ENCODE data around the gene SPANXN2. TPM values are rescaled to one million over a fixed set of nuclear protein-coding genes. Genes with fewer than 3 reads are reported as not detected.
"Not testable (repeated sequence)": the region's sequence is repeated elsewhere in the genome, so short reads cannot be mapped to it uniquely, and the experiment has no call there.

SPANXN2 gene, protein sequence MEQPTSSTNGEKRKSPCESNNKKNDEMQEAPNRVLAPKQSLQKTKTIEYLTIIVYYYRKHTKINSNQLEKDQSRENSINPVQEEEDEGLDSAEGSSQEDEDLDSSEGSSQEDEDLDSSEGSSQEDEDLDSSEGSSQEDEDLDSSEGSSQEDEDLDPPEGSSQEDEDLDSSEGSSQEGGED
- not detected for total RNA-seq

- H3K9me3 Mint-ChIP-seq: peaks cover 14% of the 10 kb centered on the region
- H3K36me3 Mint-ChIP-seq (ENCODE audit: low read depth); H3K27ac Mint-ChIP-seq; CTCF ChIA-PET; H3K27me3 Mint-ChIP-seq; H3K4me3 Mint-ChIP-seq; DNase-seq; H3K4me1 Mint-ChIP-seq; POLR2A ChIA-PET: not testable (repeated sequence)
Observed at GRCh38 chrX:143720652-143721051, at the start of gene SPANXN2. SPANXN2 (minus strand) TSS chrX:143720752; CDS start chrX:143720668, 84 bp downstream.

GRCh38 chrX:143768976-143769375 lies 48.4 kb upstream of the SPANXN2 start:
- POLR2A ChIA-PET: no interaction called here
- H3K4me1 Mint-ChIP-seq: no peaks in the 10 kb centered on the region
- H3K9me3 Mint-ChIP-seq: peaks cover 2% of the 10 kb centered on the region
- no peak for DNase-seq
- no peak overlapping the region for H3K27ac Mint-ChIP-seq
- H3K27me3 Mint-ChIP-seq: no peaks in the 10 kb centered on the region
- CTCF ChIA-PET: no interaction called here
- H3K36me3 Mint-ChIP-seq (ENCODE audit: low read depth): no peaks in the 10 kb centered on the region
- H3K4me3 Mint-ChIP-seq: no peak overlapping the region

DNA sequence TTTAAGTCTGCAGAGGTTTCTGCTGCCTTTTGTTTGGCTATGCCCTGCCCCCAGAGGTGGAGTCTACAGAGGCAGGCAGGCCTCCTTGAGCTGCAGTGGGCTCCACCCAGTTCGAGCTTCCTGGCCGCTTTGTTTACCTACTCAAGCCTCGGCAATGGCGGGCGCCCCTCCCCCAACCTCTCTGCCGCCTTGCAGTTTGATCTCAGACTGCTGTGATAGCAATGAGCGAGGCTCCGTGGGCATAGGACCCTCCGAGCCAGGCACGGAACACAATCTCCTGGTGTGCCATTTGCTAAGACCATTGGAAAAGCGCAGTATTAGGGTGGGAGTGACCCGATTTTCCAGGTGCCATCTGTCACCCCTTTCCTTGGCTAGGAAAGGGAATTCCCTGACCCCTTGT lies 47.2 kb upstream of the SPANXN2 start:
- CTCF ChIA-PET; H3K27ac Mint-ChIP-seq; H3K27me3 Mint-ChIP-seq; DNase-seq; POLR2A ChIA-PET; H3K4me3 Mint-ChIP-seq; H3K9me3 Mint-ChIP-seq; H3K4me1 Mint-ChIP-seq; H3K36me3 Mint-ChIP-seq (ENCODE audit: low read depth): not testable (repeated sequence)

DNA sequence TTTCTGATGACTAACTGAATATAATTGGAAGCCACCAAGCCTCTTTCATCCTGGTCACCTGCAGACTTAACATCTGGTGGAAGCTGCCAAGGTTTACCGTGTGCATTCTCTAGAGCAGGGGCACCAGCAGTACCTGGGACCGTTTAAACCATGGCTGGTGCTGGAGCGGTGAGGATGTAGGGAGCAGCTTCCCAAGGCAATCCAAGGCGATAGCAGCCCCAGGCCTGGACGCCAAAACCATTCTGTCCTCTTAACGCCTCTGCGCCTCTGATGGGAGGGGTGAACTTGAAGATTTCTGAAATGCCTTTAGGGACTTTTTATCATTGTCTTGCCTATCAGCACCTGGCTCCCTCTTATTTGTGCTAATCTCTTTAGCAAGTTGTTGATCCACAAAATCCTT lies 37.3 kb upstream of the SPANXN2 start:
- CTCF ChIA-PET: no interaction called here
- no peak for DNase-seq
- Mint-ChIP-seq H3K9me3 (no peaks in the 10 kb centered on the region), H3K4me3 (no peak overlapping the region), H3K27ac (no peak overlapping the region), H3K4me1 (no peaks in the 10 kb centered on the region), H3K27me3 (no peaks in the 10 kb centered on the region), H3K36me3 (ENCODE audit: low read depth) (no peaks in the 10 kb centered on the region)
- POLR2A ChIA-PET: no interaction called here

DNA sequence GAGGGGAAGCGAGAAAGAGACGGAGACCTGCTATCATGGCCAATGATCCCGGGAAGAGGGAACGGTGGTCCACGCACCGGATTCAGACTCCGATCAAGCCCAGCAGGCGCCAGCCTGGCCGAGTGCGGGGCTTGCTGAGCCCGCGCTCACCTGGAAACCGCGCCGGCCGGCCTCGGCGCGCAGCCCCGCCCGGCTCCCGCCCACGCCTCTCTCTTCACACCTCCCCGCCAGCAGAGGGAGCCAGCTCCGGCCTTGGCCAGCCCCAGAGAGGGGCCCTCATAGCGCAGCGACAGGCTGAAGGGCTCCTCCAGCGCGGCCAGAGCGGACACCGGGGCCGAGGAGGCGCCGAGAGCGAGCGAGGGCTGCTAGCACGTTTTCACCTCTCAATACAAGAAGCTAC lies 36.8 kb upstream of the SPANXN2 start:
- CTCF ChIA-PET: no interaction called here

GRCh38 chrX:143754183-143754582 lies 33.6 kb upstream of the SPANXN2 start:
- no peaks in the 10 kb centered on the region for H3K4me1 Mint-ChIP-seq

More for the DNA sequence above, 36.8 kb upstream of the SPANXN2 start:
- no peaks in the 10 kb centered on the region for H3K36me3 Mint-ChIP-seq (ENCODE audit: low read depth)
- H3K4me1 Mint-ChIP-seq: no peaks in the 10 kb centered on the region
- no peaks in the 10 kb centered on the region for H3K27me3 Mint-ChIP-seq
- no peak for DNase-seq
- POLR2A ChIA-PET: no interaction called here
- no peak overlapping the region for H3K27ac Mint-ChIP-seq
- H3K9me3 Mint-ChIP-seq: no peaks in the 10 kb centered on the region
- no peak overlapping the region for H3K4me3 Mint-ChIP-seq

GRCh38 chrX:143733866-143734265 lies 13.3 kb upstream of the SPANXN2 start:
- Mint-ChIP-seq H3K9me3 (peaks cover 4% of the 10 kb centered on the region), H3K27ac (no peak overlapping the region), H3K36me3 (ENCODE audit: low read depth) (no peaks in the 10 kb centered on the region), H3K27me3 (no peaks in the 10 kb centered on the region), H3K4me3 (no peak overlapping the region), H3K4me1 (no peaks in the 10 kb centered on the region)
- POLR2A ChIA-PET: no interaction called here
- no peak for DNase-seq
- CTCF ChIA-PET: no interaction called here

More at GRCh38 chrX:143754183-143754582, 33.6 kb upstream of the SPANXN2 start:
- Mint-ChIP-seq H3K4me3 (no peak overlapping the region), H3K36me3 (ENCODE audit: low read depth) (no peaks in the 10 kb centered on the region), H3K27me3 (no peaks in the 10 kb centered on the region), H3K9me3 (peaks cover 2% of the 10 kb centered on the region), H3K27ac (no peak overlapping the region)
- DNase-seq: no peak
- CTCF ChIA-PET: no interaction called here
- POLR2A ChIA-PET: no interaction called here

- ChIA-PET POLR2A (no interaction called here), CTCF (interaction anchor here (0.6 to 1.2 kb wide), 2 partner anchors 18 to 134 kb away, joined by 3 read pairs; no protein-coding TSS in a partner anchor)
- H3K9me3 Mint-ChIP-seq: no peaks in the 10 kb centered on the region
- no peaks in the 10 kb centered on the region for H3K4me1 Mint-ChIP-seq
- H3K4me3 Mint-ChIP-seq: no peak overlapping the region
- no peak overlapping the region for H3K27ac Mint-ChIP-seq
- no peaks in the 10 kb centered on the region for H3K36me3 Mint-ChIP-seq (ENCODE audit: low read depth)
- DNase-seq: no peak
- no peaks in the 10 kb centered on the region for H3K27me3 Mint-ChIP-seq
Observed at GRCh38 chrX:143726296-143726695, 5.7 kb upstream of the SPANXN2 start.

DNA sequence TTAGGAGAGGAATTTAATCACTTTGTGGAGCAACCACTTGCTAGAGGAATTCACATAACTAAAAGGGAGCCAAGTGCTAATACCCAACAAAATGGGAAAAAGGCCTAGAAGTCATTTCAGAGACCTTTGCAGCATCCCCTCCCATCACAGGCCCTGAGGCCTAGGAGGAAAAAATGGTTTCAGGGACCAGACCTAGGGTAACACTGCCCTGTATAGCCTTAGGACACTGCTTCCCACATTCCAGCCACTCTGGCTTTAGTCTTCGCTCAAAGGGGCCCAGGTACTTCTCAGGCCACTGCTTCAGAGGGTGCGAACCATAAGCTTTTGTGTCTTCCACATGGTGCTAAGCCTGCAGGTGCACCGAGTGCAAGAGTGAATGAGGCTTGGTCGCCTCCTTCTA lies 19.1 kb downstream of the SPANXN2 start:
- no peak for DNase-seq
- Mint-ChIP-seq H3K4me1 (no peaks in the 10 kb centered on the region), H3K27ac (no peak overlapping the region), H3K4me3 (no peak overlapping the region), H3K9me3 (no peaks in the 10 kb centered on the region), H3K36me3 (ENCODE audit: low read depth) (no peaks in the 10 kb centered on the region), H3K27me3 (no peaks in the 10 kb centered on the region)
- ChIA-PET POLR2A (no interaction called here), CTCF (no interaction called here)

DNA sequence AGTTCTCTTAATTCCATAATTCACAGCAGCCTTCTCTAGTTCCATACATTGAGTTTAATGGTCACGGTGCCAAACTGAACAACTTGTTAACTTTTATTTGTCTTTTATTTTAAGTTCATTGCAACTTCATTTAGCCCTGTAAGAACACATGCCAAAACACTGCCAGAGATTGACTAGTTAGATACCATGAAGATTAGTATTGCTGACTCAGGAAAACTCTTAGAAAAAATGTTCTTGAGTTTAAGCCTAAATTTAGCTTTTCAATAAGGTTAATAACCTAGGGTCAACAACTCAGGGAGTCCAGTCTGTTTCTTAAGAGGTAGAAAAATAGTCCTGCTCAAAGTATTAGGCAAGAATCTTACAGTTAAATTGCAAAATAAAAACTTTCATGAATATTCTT lies 25.7 kb downstream of the SPANXN2 start:
- no peak for DNase-seq
- Mint-ChIP-seq H3K4me3 (no peak overlapping the region), H3K9me3 (no peaks in the 10 kb centered on the region), H3K4me1 (no peaks in the 10 kb centered on the region), H3K27ac (no peak overlapping the region), H3K27me3 (no peaks in the 10 kb centered on the region), H3K36me3 (ENCODE audit: low read depth) (no peaks in the 10 kb centered on the region)
- ChIA-PET POLR2A (no interaction called here), CTCF (no interaction called here)

DNA sequence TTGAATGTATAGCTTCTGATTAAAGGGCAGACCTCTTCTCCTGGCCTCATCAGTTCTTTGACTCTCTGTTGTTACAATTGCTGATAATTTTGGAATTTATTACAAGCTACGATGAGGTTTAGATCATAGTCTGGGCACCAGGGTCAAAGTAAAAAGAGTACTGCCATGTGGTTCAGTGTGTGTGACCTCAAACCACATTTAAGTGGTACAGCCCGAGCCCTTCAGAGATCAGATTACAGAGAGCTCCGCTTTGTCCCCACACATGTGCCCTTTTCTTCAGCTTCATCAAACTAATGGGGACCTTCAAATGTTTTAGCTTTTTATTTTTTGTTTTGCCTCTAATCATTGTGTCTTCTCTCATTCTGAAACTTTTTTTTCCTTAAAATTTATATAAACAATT lies 37.1 kb downstream of the SPANXN2 start:
- ChIA-PET POLR2A (no interaction called here), CTCF (no interaction called here)
- Mint-ChIP-seq H3K27ac (no peak overlapping the region), H3K9me3 (peaks cover 3% of the 10 kb centered on the region), H3K27me3 (no peaks in the 10 kb centered on the region), H3K36me3 (ENCODE audit: low read depth) (no peaks in the 10 kb centered on the region), H3K4me3 (no peak overlapping the region), H3K4me1 (no peaks in the 10 kb centered on the region)
- no peak for DNase-seq

DNA sequence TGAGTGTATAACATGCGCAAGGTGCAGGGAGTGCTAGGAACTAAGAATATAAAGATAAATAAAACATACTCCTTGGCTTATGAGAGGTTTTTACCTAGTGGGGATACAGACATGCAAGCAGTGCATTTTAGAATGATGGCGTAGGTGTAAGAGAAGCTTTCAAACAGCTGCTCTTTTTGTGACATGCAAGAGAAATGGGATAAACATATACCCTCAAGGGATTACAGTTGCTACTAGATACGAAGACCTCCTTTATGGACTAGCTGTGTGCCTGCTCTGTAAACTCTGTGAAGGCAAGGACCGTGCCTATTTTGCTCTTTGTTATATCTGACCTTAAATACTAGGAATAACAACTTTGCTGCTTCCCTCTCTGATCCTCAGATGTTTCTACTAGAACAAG lies 45.6 kb downstream of the SPANXN2 start:
- ChIA-PET POLR2A (no interaction called here), CTCF (no interaction called here)
- Mint-ChIP-seq H3K4me1 (no peaks in the 10 kb centered on the region), H3K9me3 (no peaks in the 10 kb centered on the region), H3K36me3 (ENCODE audit: low read depth) (no peaks in the 10 kb centered on the region), H3K27ac (no peak overlapping the region), H3K4me3 (no peak overlapping the region), H3K27me3 (no peaks in the 10 kb centered on the region)
- no peak for DNase-seq

GRCh38 chrX:143669395-143669794 lies 51.2 kb downstream of the SPANXN2 start:
- Mint-ChIP-seq H3K4me1 (no peaks in the 10 kb centered on the region), H3K4me3 (no peak overlapping the region), H3K27me3 (no peaks in the 10 kb centered on the region), H3K27ac (no peak overlapping the region), H3K9me3 (no peaks in the 10 kb centered on the region), H3K36me3 (ENCODE audit: low read depth) (no peaks in the 10 kb centered on the region)
- ChIA-PET CTCF (no interaction called here), POLR2A (no interaction called here)
- DNase-seq: no peak

DNA sequence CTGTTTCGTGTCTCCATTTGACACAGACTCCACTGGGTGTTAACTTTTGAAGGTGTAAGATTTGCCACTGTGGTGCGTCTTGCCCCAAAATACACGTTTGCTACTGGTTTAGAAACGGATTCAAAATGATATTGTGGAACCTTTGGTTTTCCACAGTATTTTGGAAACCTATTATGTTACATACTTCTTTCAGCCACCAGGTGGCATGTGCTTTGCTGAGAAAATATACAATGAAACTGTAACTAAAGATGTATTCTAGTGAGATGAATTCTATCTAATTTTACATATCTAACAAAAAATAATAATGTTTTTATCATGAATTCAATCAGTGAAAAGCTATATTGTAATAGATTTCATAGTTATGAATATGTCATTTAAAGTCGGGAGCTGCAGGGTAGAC lies 56.2 kb downstream of the SPANXN2 start:
- no peak for DNase-seq
- ChIA-PET POLR2A (no interaction called here), CTCF (no interaction called here)
- H3K36me3 Mint-ChIP-seq (ENCODE audit: low read depth): no peaks in the 10 kb centered on the region
- no peak overlapping the region for H3K27ac Mint-ChIP-seq
- no peaks in the 10 kb centered on the region for H3K4me1 Mint-ChIP-seq
- no peaks in the 10 kb centered on the region for H3K9me3 Mint-ChIP-seq
- H3K4me3 Mint-ChIP-seq: no peak overlapping the region
- no peaks in the 10 kb centered on the region for H3K27me3 Mint-ChIP-seq
